Aorta (tissue), 5 donors: ENCODE measurements around the gene SLC7A8. TPM values are rescaled to one million over a fixed set of nuclear protein-coding genes. Genes with fewer than 3 reads are reported as not detected.
A peak's percentile ranks its signal among the peaks of the same experiment; 100 is the strongest.

Source experiments
- ATAC-seq: fragments of 200-7000 bp; cut with Tn5 transposase; one replicate; pipeline ENCODE4 v1.9.1; 2022; ENCODE audit warnings: moderate library complexity; ENCODE audit not compliant: low FRiP score
- DNase-seq, 2 donors: peaks; one replicate each; pipeline ENCODE4 v3.0.0-alpha.2; 2020
- H3K27ac ChIP-seq, 2 donors: one replicate each; pipeline ENCODE4 v1.5.1; 2013; ENCODE audit warnings: low read length in 2 of 2, mild to moderate bottlenecking in 2 of 2, moderate library complexity in 2 of 2, control low read depth in 1 of 2, inconsistent platforms in 1 of 2, low read depth in 1 of 2
- H3K27me3 ChIP-seq, 2 donors: one replicate each; pipeline ENCODE4 v1.6.1; 2013; ENCODE audit warnings: control low read depth in 1 of 2, low read length in 1 of 2, mild to moderate bottlenecking in 1 of 2, moderate library complexity in 1 of 2; ENCODE audit not compliant: insufficient read depth in 2 of 2, control insufficient read depth in 1 of 2
- H3K36me3 ChIP-seq, 2 donors: one replicate each; pipeline ENCODE4 v1.6.1; 2013; ENCODE audit warnings: control low read depth in 1 of 2, low read length in 1 of 2, mild to moderate bottlenecking in 1 of 2; ENCODE audit not compliant: insufficient read depth in 2 of 2, control insufficient read depth in 1 of 2
- H3K4me1 ChIP-seq, 2 donors: one replicate each; pipeline ENCODE4 v1.6.1; 2013; ENCODE audit warnings: low read length in 2 of 2, control low read depth in 1 of 2, mild to moderate bottlenecking in 1 of 2, moderate library complexity in 1 of 2; ENCODE audit not compliant: insufficient read depth in 2 of 2, control insufficient read depth in 1 of 2
- H3K4me3 ChIP-seq, 2 donors: one replicate each; pipeline ENCODE4 v1.5.1; 2013; ENCODE audit warnings: low read length in 2 of 2, control low read depth in 1 of 2, mild to moderate bottlenecking in 1 of 2
- H3K9me3 ChIP-seq: one replicate; pipeline ENCODE4 v1.6.1; 2013; ENCODE audit warnings: mild to moderate bottlenecking, low read length; ENCODE audit not compliant: control insufficient read depth
- WGBS, 2 donors: extraction: QIAGEN DNeasy Blood & Tissue Kit; methylation state at CpG; one replicate each; pipeline ENCODE4 v1.1.7; 2013; 5-methylcytosine and 5-hydroxymethylcytosine counted together
- intact Hi-C, 2 donors: fragments of 100-400 bp; cut with DNase I; formaldehyde crosslinking; loops; one replicate each; pipeline versions ENCODE4 v1.14.2 to v1.15.0; 2022
- polyA plus RNA-seq, 2 donors: library from polyadenylated mRNA; stranded (reverse); fragments of 200-250 nt; gene quantifications; one replicate each; pipeline ENCODE4 v1.2.3, GENCODE V29; 2013
- total RNA-seq, 2 donors: library from RNA; stranded (reverse); fragmentation: NEBNext Ultra II Directional; extraction: Animal tissue kit (Norgen Biotek cat#: 25700); gene quantifications; one replicate each; pipeline ENCODE4 v1.2.1, GENCODE V29; 2021
- donor health status: healthy with polysubstance abuse.
- donor health status: Bipolar disorder and iron deficiency.
- donor health status: DM: no; HTN: no; CAD: no.
- donor health status: DM: no; HTN: no; CAD: no.
- donor health status: DM: yes; HTN: yes; CAD: no.

The SLC7A8 gene
- total and polyA plus RNA-seq, 4 donors = 8.9 to 31.4 (median 15.5) TPM

DNA sequence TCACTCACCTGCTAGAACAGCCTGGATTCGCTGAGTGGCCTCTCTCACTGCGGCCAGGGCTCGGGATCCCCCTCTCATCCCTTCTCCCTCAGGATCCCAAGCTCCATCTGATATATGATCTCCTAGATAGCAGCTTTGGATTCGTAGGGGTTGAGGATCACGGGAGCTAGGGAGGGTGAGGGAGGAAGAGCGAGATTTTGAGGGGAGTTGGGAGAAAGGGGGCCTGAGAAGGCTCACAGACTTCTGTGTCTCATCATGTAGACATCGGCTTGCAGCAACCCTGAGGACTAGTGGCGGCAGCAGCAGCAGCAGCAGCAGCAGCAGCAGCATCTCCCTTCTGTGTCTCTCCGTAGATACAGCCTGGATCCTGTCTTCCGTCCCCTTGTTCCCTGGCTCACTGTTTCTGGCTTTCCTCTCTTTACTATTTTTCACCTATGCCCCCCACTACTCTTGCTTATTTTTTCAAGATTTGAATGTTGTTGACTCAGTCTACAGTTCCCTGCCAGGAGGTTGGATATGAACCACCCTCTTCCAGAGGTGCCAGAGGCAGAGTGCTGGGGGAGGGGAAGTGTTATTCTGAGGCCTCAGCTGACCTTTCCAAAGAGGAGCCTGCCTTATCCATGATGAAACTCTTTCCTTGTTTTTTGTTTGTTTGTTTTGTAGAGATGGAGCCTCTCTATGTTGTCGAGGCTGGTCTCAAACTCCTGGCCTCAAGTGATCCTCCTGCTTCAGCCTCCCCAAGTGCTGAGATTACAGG is 78.7 kb downstream of the SLC7A8 start, which contains the start of gene CIROP:
Gene CIROP (minus strand): TSS at position 399 of the 757 bp plus-strand sequence. CDS start 69 bp downstream, at position 330.
- 41 to 42% methylated on average over 11 of the region's 11 CpGs for WGBS, 2 donors
- Histone ChIP-seq H3K4me1 (no peaks in the 10 kb centered on the region), H3K27ac (no peak within 1 kb of the TSS), H3K36me3 (no peaks in the 10 kb centered on the region), H3K27me3 (no peaks in the 10 kb centered on the region), H3K9me3 (no peaks in the 10 kb centered on the region), H3K4me3 (no peak within 1 kb of the TSS)
- ATAC-seq (no peak), DNase-seq (peak; percentile 12 to 24)
- intact Hi-C loops = loop anchor here in 1 of 2 donors (5.0 kb wide), 1 partner anchor 37 kb away; no protein-coding TSS in a partner anchor

DNA sequence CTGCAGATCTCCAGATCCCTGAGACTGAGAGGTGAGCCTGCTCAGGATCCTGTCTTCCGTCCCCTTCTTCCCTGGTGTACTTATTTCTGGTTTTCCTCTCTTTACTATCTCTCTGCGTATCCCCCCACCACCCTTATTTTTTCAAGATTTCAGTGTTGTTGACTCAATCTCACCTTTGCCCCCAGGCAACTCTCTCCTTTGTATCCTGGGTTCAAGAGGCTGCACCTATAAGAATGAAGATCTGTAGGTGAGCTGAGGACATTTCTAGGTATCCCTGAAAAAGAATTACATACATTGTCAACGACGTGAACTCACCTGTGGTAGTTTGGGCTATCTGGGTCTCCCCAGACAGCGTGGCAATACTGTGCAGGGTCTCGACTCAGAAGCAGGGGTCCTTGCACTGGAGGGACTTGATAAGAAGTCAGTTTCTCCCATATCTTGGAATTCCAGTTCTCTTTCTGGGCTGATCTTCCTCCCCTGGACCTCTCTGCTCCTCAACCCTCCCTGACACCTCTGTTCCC is 79.3 kb downstream of the SLC7A8 start:
- ATAC-seq = no peak
- intact Hi-C loops = no loop called here
- WGBS, 2 donors = 78 to 85% methylated on average over 6 of the region's 6 CpGs
- DNase-seq = peak in 1 of 2 donors; percentile 5
- Histone ChIP-seq H3K4me1 (no peaks in the 10 kb centered on the region), H3K36me3 (no peaks in the 10 kb centered on the region), H3K27ac (no peak overlapping the region), H3K4me3 (no peak overlapping the region), H3K27me3 (no peaks in the 10 kb centered on the region), H3K9me3 (no peaks in the 10 kb centered on the region)

DNA sequence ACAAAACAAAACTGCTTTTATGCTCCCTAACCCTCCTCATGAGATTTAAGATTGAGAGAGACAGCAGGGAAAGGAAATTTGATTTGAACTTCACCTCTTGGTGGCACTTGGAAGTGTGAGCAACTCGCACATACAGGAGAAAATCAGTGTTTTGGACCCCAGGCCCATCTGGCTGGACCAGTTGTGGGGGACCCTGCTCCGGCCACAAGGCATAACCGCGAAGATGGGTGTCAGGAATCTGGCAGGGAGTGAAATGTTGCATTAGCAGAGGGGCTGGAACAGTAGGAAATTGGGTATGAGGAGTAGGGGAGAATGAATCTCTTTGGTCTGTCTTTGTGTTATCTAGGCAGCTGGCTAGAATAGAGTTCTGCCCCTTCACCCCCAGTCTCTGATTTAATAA is 79.9 kb downstream of the SLC7A8 start:
- WGBS, 2 donors = 83 to 84% methylated on average over 4 of the region's 4 CpGs
- no peak overlapping the region for H3K27ac ChIP-seq
- no peaks in the 10 kb centered on the region for H3K4me1 ChIP-seq
- H3K9me3 ChIP-seq = no peaks in the 10 kb centered on the region
- no peaks in the 10 kb centered on the region for H3K27me3 ChIP-seq
- ATAC-seq = no peak
- H3K4me3 ChIP-seq = no peak overlapping the region
- intact Hi-C loops = no loop called here
- no peaks in the 10 kb centered on the region for H3K36me3 ChIP-seq
- DNase-seq = peak in 1 of 2 donors; percentile 27

DNA sequence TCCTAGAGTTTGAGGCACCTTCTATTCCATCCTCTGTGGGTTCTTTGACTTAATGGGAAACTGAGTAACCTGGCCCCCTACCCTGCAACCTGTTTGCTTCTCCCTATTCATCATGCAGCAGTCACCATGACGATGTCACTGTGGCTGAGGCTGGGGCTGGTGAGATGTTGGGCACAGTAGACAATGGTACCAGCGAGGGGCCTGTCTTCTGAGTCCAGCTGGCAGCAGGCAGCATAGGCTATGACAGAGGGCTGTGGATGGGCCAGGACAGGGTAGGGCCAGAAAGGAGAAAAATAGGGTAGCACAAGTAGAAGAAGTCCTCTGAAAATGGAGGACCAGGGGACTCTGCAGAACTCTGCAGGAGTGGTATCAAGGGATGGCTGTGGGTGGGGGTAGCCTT is 80.7 kb downstream of the SLC7A8 start:
- H3K9me3 ChIP-seq = no peaks in the 10 kb centered on the region
- H3K27me3 ChIP-seq = no peaks in the 10 kb centered on the region
- WGBS, 2 donors = 82 to 85% methylated on average over 2 of the region's 2 CpGs
- DNase-seq (peak; percentile 19 to 21), ATAC-seq (no peak)
- intact Hi-C loops = no loop called here
- no peak overlapping the region for H3K4me3 ChIP-seq
- H3K4me1 ChIP-seq = no peaks in the 10 kb centered on the region
- no peaks in the 10 kb centered on the region for H3K36me3 ChIP-seq
- H3K27ac ChIP-seq = no peak overlapping the region

DNA sequence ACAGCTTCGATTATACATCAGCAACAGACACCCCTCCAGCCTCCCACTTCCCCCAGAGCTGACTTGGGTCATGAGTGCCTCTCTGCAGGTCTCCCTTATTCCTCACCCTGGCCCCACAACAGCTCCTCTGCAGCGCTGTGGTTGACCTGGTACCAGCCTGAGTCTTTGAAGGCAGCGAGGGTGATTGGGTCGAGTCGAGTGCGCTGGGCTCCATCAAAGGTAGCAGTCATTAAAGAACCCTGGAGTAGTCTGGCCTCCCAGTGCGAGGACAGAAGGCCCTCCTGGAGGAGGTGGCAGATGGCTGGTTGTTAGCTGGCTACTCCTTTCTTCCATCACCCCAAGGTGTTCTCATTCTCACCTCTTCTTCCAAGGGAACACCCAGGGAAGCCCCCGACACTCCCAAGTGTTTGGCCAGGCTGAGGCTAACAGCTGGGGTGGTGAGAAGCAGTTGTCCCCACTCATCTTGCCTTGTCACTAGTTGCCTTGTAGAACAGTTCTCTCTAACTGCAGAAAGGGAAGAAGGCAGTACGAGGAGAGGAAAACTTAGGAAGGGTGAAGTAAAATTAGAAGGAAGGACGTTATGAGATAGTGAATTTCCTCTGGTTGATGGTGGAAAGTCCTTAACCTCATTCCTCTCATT is 81.4 kb downstream of the SLC7A8 start:
- no peak for ATAC-seq
- no peak overlapping the region for H3K27ac ChIP-seq

DNA sequence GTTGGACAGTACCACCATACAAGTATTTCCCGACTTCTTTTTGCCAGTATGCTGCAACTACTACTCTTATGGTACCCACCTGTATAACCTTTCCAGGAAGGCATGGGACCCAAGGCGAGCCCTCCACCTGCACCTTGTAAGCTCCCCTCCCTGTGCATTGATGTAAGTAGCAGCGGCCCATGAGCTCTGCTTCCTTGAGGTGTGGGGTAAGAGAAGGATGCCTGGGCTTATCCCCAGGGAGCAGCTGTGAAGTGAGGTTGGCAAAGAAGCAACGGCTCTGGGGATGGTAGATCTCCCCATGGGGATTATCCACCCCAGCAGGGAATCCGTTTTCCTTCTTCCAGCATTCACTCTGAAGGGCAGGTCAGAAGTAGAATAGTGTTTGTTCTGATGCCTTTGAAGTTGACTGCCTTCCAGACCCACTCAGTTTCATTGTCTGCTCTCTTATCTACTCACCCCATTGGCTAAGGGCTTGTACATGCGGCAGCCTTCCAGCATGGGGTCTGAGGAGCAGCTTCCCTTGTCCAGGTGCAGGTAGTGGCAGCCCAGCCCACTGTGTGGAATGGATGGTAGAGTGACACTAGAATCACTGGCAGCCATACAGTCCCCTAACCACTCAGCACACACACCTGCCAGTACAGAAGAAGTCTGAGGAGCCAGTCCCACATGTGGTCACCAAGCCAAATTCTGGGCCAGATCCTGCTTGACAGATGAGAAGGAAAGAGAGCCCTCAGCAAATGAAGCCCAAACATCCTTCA is 82.1 kb downstream of the SLC7A8 start:
- 74 to 76% methylated on average over 6 of the region's 6 CpGs for WGBS, 2 donors
- DNase-seq = peak in 1 of 2 donors; percentile 57
- Histone ChIP-seq H3K4me3 (no peak overlapping the region), H3K27ac (no peak overlapping the region), H3K9me3 (no peaks in the 10 kb centered on the region), H3K27me3 (no peaks in the 10 kb centered on the region), H3K4me1 (peaks cover 0 to 6% of the 10 kb centered on the region in 2 donors), H3K36me3 (no peaks in the 10 kb centered on the region)
- intact Hi-C loops = no loop called here
- no peak for ATAC-seq

More for the DNA sequence above, 81.4 kb downstream of the SLC7A8 start:
- Histone ChIP-seq H3K36me3 (no peaks in the 10 kb centered on the region), H3K4me1 (no peaks in the 10 kb centered on the region), H3K27me3 (no peaks in the 10 kb centered on the region), H3K4me3 (no peak overlapping the region), H3K9me3 (no peaks in the 10 kb centered on the region)
- WGBS, 2 donors = 25 to 55% methylated on average over 10 of the region's 10 CpGs
- peak; percentile 32 to 34 for DNase-seq
- intact Hi-C loops = no loop called here

DNA sequence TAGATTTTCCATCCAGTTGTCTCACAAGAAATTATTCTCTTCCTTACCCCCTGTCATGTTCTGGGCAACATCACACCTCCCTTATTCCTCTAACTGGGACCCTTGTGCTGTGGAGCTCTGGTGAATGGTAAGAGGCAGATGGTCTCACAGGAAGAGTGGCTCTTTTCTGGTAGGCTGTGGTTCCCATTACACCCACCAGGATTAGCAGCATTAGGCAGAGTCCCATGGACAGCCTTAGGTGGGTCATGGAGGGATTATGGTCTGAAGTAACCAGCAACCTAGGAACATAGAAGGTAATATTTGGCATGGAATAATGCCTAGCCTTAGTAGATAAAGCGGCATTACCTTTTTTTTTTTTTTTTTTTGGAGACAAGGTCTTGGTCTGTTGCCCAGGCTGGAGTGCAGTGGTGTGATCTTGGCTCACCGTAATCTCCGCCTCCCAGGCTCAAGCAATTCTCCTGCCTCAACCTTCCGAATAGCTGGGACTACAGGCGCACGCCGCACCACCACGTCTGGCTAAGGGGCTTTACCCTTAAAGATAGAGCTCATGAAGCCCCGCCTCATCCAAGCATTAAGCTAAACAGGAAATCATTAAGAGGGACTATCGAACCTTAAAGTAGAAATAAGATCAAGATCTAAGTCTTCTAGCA is 84.1 kb downstream of the SLC7A8 start:
- 78% methylated on average over 10 of the region's 10 CpGs for WGBS, 2 donors
- H3K36me3 ChIP-seq = no peaks in the 10 kb centered on the region
- H3K4me1 ChIP-seq = peaks cover 0 to 6% of the 10 kb centered on the region in 2 donors
- DNase-seq = peak in 1 of 2 donors; percentile 59
- no peaks in the 10 kb centered on the region for H3K27me3 ChIP-seq
- no peaks in the 10 kb centered on the region for H3K9me3 ChIP-seq
- H3K4me3 ChIP-seq = no peak overlapping the region
- intact Hi-C loops = no loop called here
- ATAC-seq = no peak
- H3K27ac ChIP-seq = no peak overlapping the region

DNA sequence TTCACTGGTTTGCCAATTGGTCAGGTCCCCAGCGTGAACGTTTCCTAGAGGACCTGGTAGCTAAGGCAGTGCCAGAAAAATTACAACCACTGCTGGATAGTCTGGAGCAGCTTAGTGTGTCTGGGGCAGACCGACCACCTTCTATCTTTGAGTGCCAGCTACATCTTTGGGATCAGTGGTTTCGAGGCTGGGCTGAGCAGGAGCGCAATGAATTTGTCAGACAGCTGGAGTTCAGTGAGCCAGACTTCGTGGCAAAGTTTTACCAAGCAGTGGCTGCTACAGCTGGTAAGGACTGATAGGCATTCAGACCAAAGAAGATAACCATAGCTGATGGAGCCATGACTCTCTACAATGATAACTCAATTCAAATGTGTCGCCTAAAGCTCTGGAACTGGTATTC is 85.7 kb downstream of the SLC7A8 start:
- peak in 1 of 2 donors; percentile 30 for DNase-seq
- Histone ChIP-seq H3K27me3 (no peaks in the 10 kb centered on the region), H3K4me1 (peaks cover 0 to 11% of the 10 kb centered on the region in 2 donors), H3K4me3 (no peak overlapping the region), H3K9me3 (no peaks in the 10 kb centered on the region), H3K27ac (no peak overlapping the region), H3K36me3 (no peaks in the 10 kb centered on the region)
- WGBS, 2 donors = 85 to 89% methylated on average over 7 of the region's 7 CpGs
- ATAC-seq = no peak
- intact Hi-C loops = no loop called here
